ENCODE measurements around the gene SMG7.

Gene SMG7

DNA sequence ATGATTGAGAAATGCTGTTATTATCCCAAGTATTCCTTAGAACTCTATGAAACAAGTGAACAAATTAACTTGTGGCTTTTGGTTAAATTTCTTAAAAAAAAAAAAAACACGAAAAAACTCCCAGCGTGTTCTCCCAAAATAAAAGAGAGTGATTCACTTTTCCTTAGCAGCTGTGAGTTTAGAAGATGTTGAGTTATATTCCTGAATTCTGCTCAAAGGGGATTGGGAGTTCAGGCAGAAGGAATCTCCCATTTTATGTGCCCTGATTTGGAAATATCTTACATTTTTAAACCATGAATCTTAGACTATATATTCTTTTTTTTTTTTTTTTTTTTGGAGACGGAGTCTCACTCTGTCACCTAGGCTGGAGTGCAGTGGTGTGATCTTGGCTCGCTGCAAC, 34.3 kb downstream of the SMG7 start:
- Histone ChIP-seq H3K36me3 (replicated peaks) (no peaks in the 10 kb centered on the region), H3K9me3 (no peaks in the 10 kb centered on the region), H3K27me3 (ENCODE audit: low read depth) (no peaks in the 10 kb centered on the region), H3K4me1 (peaks cover 7% of the 10 kb centered on the region), H3K4me3 (no peak overlapping the region)
- no peak for DNase-seq (ENCODE audit: low spot score in 2 of 2)
- in situ Hi-C loops (cut with MboI; ENCODE audit: low sequenced_read_pairs), result no loop called here

- Histone ChIP-seq H3K36me3 (replicated peaks) (no peaks in the 10 kb centered on the region), H3K4me3 (no peak overlapping the region), H3K4me1 (peaks cover 9% of the 10 kb centered on the region), H3K9me3 (no peaks in the 10 kb centered on the region), H3K27me3 (ENCODE audit: low read depth) (no peaks in the 10 kb centered on the region)
- no peak for DNase-seq (ENCODE audit: low spot score in 2 of 2)
- in situ Hi-C loops (cut with MboI; ENCODE audit: low sequenced_read_pairs), result no loop called here
Measured at GRCh38 chr1:183508694-183509093, 36.4 kb downstream of the SMG7 start.

DNA sequence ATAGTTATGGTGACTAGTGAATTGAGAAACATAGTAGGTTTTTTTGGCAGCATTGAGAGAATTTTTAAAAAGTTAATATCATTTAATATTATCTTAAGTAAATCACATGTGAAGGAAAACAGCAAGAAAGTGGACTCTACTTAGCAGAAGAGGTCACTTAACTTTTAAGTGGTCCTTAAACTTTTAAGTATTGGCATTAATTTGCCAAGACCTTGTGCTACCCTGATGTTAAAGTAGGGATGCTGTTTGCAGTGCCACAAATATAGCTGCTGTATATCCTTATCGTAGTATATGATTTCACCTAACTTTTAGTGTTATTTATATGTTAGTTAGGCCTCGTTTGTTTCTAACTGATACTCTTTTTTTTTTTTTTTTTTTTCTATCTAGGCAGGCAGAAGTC, 40.2 kb downstream of the SMG7 start:
- no peaks in the 10 kb centered on the region for H3K27me3 ChIP-seq (ENCODE audit: low read depth)
- peaks cover 27% of the 10 kb centered on the region for H3K4me1 ChIP-seq
- no peaks in the 10 kb centered on the region for H3K9me3 ChIP-seq
- in situ Hi-C loops (cut with MboI; ENCODE audit: low sequenced_read_pairs), result no loop called here
- peaks cover 10% of the 10 kb centered on the region for H3K36me3 ChIP-seq (replicated peaks)
- no peak for DNase-seq (ENCODE audit: low spot score in 2 of 2)
- no peak overlapping the region for H3K4me3 ChIP-seq

- Histone ChIP-seq H3K27me3 (ENCODE audit: low read depth) (no peaks in the 10 kb centered on the region), H3K9me3 (no peaks in the 10 kb centered on the region), H3K4me1 (peaks cover 27% of the 10 kb centered on the region), H3K36me3 (replicated peaks) (peaks cover 16% of the 10 kb centered on the region), H3K4me3 (no peak overlapping the region)
- no peak for DNase-seq (ENCODE audit: low spot score in 2 of 2)
- in situ Hi-C loops (cut with MboI; ENCODE audit: low sequenced_read_pairs), result no loop called here
Measured at GRCh38 chr1:183514235-183514634, 41.9 kb downstream of the SMG7 start.

GRCh38 chr1:183515002-183515689, 42.8 kb downstream of the SMG7 start:
- Histone ChIP-seq H3K27me3 (ENCODE audit: low read depth) (no peaks in the 10 kb centered on the region), H3K36me3 (replicated peaks) (peaks cover 17% of the 10 kb centered on the region), H3K4me3 (no peak overlapping the region), H3K4me1 (peaks cover 27% of the 10 kb centered on the region), H3K9me3 (no peaks in the 10 kb centered on the region)
- DNase-seq (ENCODE audit: low spot score in 2 of 2), result peak in 1 of 2 experiments; percentile 48
- in situ Hi-C loops (cut with MboI; ENCODE audit: low sequenced_read_pairs), result no loop called here

GRCh38 chr1:183516725-183517124, 44.4 kb downstream of the SMG7 start:
- H3K27me3 ChIP-seq (ENCODE audit: low read depth), result no peaks in the 10 kb centered on the region
- peaks cover 18% of the 10 kb centered on the region for H3K4me1 ChIP-seq
- no peak for DNase-seq (ENCODE audit: low spot score in 2 of 2)
- H3K9me3 ChIP-seq, result no peaks in the 10 kb centered on the region
- H3K36me3 ChIP-seq (replicated peaks), result peaks cover 17% of the 10 kb centered on the region
- in situ Hi-C loops (cut with MboI; ENCODE audit: low sequenced_read_pairs), result no loop called here
- H3K4me3 ChIP-seq, result no peak overlapping the region

GRCh38 chr1:183517401-183517800, 45.1 kb downstream of the SMG7 start:
- DNase-seq (ENCODE audit: low spot score in 2 of 2), result no peak
- in situ Hi-C loops (cut with MboI; ENCODE audit: low sequenced_read_pairs), result no loop called here
- no peaks in the 10 kb centered on the region for H3K9me3 ChIP-seq
- no peak overlapping the region for H3K4me3 ChIP-seq
- H3K4me1 ChIP-seq, result peaks cover 18% of the 10 kb centered on the region
- H3K27me3 ChIP-seq (ENCODE audit: low read depth), result no peaks in the 10 kb centered on the region
- peaks cover 17% of the 10 kb centered on the region for H3K36me3 ChIP-seq (replicated peaks)

DNA sequence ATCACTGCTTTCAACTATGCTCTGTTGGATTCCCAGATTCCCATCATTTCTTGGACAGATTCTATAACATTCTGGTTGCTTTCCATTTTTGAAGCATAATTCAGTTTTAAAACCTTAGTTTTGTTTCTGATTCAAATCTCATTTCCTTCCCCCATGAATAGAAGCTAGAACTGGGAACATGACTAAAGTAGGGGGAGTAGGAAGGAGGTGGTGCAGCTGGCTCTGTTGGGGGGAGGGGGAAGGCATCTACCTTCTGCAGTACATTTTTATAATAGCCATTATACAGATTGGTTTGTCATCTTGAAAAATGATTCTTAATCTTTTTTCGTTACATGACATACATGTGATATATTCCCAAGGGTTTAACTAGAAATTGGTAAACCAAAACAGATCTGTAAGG, 48.1 kb downstream of the SMG7 start:
- in situ Hi-C loops (cut with MboI; ENCODE audit: low sequenced_read_pairs), result no loop called here
- Histone ChIP-seq H3K9me3 (no peaks in the 10 kb centered on the region), H3K4me1 (peaks cover 5% of the 10 kb centered on the region), H3K27me3 (ENCODE audit: low read depth) (no peaks in the 10 kb centered on the region), H3K36me3 (replicated peaks) (peaks cover 17% of the 10 kb centered on the region), H3K4me3 (no peak overlapping the region)
- no peak for DNase-seq (ENCODE audit: low spot score in 2 of 2)

DNA sequence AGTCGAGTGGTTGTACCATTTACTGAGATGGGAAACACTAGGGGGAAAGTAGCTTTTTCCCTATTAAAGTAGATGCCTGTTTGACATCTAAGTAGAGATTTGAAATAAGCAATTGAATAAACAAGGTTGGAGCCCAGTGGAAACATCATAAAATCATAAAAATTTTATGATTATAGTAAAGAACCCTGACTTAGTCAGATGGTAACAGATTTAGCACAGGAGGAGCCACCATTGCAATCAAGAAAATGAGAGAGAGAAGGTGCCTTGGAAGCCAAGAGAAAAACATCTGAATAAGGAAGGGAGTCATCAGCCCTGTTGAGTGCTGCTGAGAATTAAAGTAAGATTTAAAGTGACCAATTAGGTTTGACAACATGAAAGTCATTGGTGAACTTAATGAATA, 49.8 kb downstream of the SMG7 start:
- H3K4me1 ChIP-seq, result no peaks in the 10 kb centered on the region
- no peaks in the 10 kb centered on the region for H3K9me3 ChIP-seq
- H3K4me3 ChIP-seq, result no peak overlapping the region
- in situ Hi-C loops (cut with MboI; ENCODE audit: low sequenced_read_pairs), result no loop called here
- H3K27me3 ChIP-seq (ENCODE audit: low read depth), result no peaks in the 10 kb centered on the region
- H3K36me3 ChIP-seq (replicated peaks), result peaks cover 11% of the 10 kb centered on the region
- no peak for DNase-seq (ENCODE audit: low spot score in 2 of 2)

DNA sequence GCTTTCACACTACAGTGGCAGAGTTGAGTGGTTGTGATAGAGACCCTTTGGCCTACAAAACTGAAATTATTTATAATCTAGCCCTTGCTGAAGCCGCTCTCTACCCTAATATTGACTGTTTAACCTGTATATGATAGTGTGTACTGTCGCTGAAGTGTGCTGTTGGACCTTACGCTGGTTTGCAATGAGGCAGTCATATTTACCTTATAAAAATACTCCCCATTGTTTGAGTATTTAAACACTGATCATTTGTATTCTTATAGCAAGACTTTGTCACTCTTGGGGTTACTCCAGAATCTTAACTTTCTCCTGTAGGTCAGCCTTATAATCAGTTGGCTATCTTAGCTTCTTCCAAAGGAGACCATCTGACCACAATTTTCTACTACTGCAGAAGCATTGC, 56.3 kb downstream of the SMG7 start:
- Histone ChIP-seq H3K27me3 (ENCODE audit: low read depth) (no peaks in the 10 kb centered on the region), H3K9me3 (no peaks in the 10 kb centered on the region), H3K4me1 (no peaks in the 10 kb centered on the region), H3K36me3 (replicated peaks) (peaks cover 23% of the 10 kb centered on the region), H3K4me3 (no peak overlapping the region)
- in situ Hi-C loops (cut with MboI; ENCODE audit: low sequenced_read_pairs), result no loop called here
- no peak for DNase-seq (ENCODE audit: low spot score in 2 of 2)

DNA sequence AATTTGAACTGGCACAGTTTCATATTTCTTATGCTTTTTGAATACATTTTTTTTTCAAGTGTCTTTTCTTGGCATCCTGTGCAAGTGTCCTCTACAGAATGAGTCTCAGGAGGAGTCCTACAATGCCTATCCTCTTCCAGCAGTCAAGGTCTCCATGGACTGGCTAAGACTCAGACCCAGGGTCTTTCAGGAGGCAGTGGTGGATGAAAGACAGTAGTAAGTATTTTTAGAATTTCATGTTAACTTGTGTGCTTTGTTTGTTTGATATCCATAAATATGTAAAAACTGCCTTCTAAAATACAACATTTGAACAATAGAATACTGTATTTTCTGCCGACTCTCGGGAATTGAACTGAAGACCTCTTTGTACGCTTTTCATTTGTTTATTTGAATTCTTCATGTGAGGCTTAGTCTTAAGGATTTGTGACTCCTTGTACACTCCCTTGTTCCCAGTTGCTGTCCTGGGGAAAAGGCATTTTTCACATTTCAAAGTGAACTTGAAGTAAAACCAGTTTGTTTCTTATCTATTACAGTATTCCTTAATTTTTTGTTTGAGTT, 61.4 kb downstream of the SMG7 start:
- Histone ChIP-seq H3K4me3 (no peak overlapping the region), H3K27me3 (ENCODE audit: low read depth) (no peaks in the 10 kb centered on the region), H3K4me1 (peaks cover 2% of the 10 kb centered on the region; the same call in 1 of the 2 replicates), H3K9me3 (no peaks in the 10 kb centered on the region), H3K36me3 (replicated peaks) (peaks cover 50% of the 10 kb centered on the region)
- in situ Hi-C loops (cut with MboI; ENCODE audit: low sequenced_read_pairs), result no loop called here
- DNase-seq (ENCODE audit: low spot score in 2 of 2), result no peak

DNA sequence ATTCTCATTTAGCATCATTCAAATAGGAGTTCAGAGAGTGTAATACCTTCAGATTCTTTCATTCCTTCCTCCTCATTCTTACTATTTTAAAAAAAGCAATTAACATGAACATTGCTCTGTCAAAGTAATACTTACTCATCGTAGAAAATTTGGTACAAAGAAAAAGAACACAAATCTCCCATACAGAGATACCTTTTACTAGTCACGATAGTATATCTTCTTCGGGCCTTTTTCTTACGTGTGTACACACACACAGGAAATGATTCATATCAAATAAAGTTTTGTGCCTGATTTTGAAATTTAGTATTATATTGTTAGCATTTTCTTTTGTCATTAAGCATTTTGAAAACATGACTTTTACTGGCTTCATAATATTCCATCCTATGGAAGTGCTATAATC, 65.1 kb downstream of the SMG7 start:
- no peak for DNase-seq (ENCODE audit: low spot score in 2 of 2)
- no peaks in the 10 kb centered on the region for H3K9me3 ChIP-seq
- H3K4me3 ChIP-seq, result no peak overlapping the region
- H3K4me1 ChIP-seq, result peaks cover 2% of the 10 kb centered on the region; the same call in 1 of the 2 replicates
- H3K27me3 ChIP-seq (ENCODE audit: low read depth), result no peaks in the 10 kb centered on the region
- peaks cover 64% of the 10 kb centered on the region for H3K36me3 ChIP-seq (replicated peaks)
- in situ Hi-C loops (cut with MboI; ENCODE audit: low sequenced_read_pairs), result no loop called here

DNA sequence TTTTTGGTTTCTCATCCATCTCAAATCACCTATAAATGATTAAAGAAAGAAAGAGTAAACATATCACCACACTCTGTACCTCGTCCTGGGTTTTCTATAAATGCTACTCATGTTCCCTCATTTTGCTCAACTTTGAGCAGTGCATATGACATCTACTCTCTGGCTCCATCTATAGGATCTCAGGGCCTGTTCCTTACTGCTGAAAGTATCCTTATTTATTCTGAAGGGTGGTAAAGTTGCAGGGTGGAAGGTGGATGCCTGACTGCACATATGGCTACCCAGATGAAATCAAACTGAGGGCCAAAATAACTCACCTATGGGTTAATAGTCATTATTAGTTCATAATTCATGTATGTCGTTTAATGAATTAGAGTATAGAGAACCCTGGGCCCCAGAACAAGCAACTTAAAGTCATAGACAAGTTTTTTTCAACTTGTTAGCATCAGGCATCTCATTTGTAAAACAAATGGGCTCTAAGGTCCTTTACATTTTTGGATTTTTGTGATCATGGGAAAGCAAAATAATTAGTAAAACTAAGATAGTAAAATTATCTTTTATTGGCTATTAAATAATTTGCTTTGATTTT, 71.4 kb downstream of the SMG7 start:
- Histone ChIP-seq H3K27me3 (ENCODE audit: low read depth) (no peaks in the 10 kb centered on the region), H3K4me1 (peaks cover 5% of the 10 kb centered on the region; the same call in 1 of the 2 replicates), H3K9me3 (no peaks in the 10 kb centered on the region), H3K36me3 (replicated peaks) (peaks cover 84% of the 10 kb centered on the region), H3K4me3 (no peak overlapping the region)
- peak; percentile 27 to 69 for DNase-seq (ENCODE audit: low spot score in 2 of 2)
- in situ Hi-C loops (cut with MboI; ENCODE audit: low sequenced_read_pairs), result no loop called here

DNA sequence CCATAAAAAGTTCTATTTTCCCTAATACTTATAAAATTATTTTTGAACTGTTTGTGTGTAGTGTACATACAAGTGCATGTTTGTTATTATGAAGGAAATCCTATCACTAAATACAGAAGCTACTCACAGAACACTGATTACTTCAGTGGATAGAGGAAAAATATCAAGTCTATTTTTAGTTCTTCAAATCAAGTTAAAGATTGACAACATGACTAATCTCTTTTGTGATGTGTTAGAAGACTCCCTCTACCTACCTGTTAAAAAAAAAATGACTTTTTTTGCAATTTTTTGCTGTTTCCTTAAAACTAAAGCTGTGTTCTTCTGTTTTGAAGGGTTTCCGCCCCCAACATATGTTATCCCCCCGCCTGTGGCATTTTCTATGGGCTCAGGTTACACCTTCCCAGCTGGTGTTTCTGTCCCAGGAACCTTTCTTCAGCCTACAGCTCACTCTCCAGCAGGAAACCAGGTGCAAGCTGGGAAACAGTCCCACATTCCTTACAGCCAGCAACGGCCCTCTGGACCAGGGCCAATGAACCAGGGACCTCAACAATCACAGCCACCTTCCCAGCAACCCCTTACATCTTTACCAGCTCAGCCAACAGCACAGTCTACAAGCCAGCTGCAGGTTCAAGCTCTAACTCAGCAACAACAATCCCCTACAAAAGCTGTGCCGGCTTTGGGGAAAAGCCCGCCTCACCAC, 72.4 kb downstream of the SMG7 start:
- Histone ChIP-seq H3K4me3 (no peak overlapping the region), H3K9me3 (no peaks in the 10 kb centered on the region), H3K27me3 (ENCODE audit: low read depth) (no peaks in the 10 kb centered on the region), H3K4me1 (peaks cover 5% of the 10 kb centered on the region; the same call in 1 of the 2 replicates), H3K36me3 (replicated peaks) (peaks cover 88% of the 10 kb centered on the region)
- DNase-seq (ENCODE audit: low spot score in 2 of 2), result no peak
- in situ Hi-C loops (cut with MboI; ENCODE audit: low sequenced_read_pairs), result no loop called here

All from HAP-1 (cell line).